HG03045 (cell line): ENCODE measurements around the gene BCL2.
"Not testable (repeated sequence)": the region's sequence is repeated elsewhere in the genome, so short reads cannot be mapped to it uniquely, and the experiment has no call there.

Experiments used
- ATAC-seq: cut with Tn5 transposase; IDR thresholded peaks from one replicate; pipeline ENCODE4 v1.9.1; 2021; ENCODE audit warnings: mild to moderate bottlenecking, moderate library complexity; ENCODE audit not compliant: unreplicated experiment

The BCL2 gene

GRCh38 chr18:63237881-63238692 is 81.5 kb downstream of the BCL2 start:
- ATAC-seq, result no peak

GRCh38 chr18:63236921-63237846 is 82.4 kb downstream of the BCL2 start:
- ATAC-seq, result no peak

- no peak for ATAC-seq
Measured at GRCh38 chr18:63236406-63236805, 83.2 kb downstream of the BCL2 start.

- not testable (repeated sequence) for ATAC-seq
Measured at GRCh38 chr18:63235920-63236319, 83.6 kb downstream of the BCL2 start.

- no peak for ATAC-seq
Measured at GRCh38 chr18:63234841-63235240, 84.7 kb downstream of the BCL2 start.

GRCh38 chr18:63234432-63234831 is 85.1 kb downstream of the BCL2 start:
- no peak for ATAC-seq

GRCh38 chr18:63233334-63233733 is 86.2 kb downstream of the BCL2 start:
- no peak for ATAC-seq

- ATAC-seq, result no peak
Measured at GRCh38 chr18:63232826-63233225, 86.7 kb downstream of the BCL2 start.

GRCh38 chr18:63229971-63230370 is 89.6 kb downstream of the BCL2 start:
- no peak for ATAC-seq

GRCh38 chr18:63225434-63225833 is 94.1 kb downstream of the BCL2 start:
- ATAC-seq, result no peak

- peak; percentile 46 for ATAC-seq
Measured at GRCh38 chr18:63224630-63225029, 94.9 kb downstream of the BCL2 start.

- ATAC-seq, result no peak
Measured at GRCh38 chr18:63223837-63224236, 95.7 kb downstream of the BCL2 start.

- no peak for ATAC-seq
Measured at GRCh38 chr18:63220903-63221302, 98.7 kb downstream of the BCL2 start.

- ATAC-seq, result no peak
Measured at GRCh38 chr18:63218472-63218871, 101.1 kb downstream of the BCL2 start.

GRCh38 chr18:63216516-63217311 is 102.9 kb downstream of the BCL2 start:
- no peak for ATAC-seq

GRCh38 chr18:63213936-63214671 is 105.5 kb downstream of the BCL2 start:
- no peak for ATAC-seq

GRCh38 chr18:63213331-63213900 is 106.2 kb downstream of the BCL2 start:
- no peak for ATAC-seq

- ATAC-seq, result no peak
Measured at GRCh38 chr18:63210521-63210920, 109.0 kb downstream of the BCL2 start.

GRCh38 chr18:63208676-63209075 is 110.9 kb downstream of the BCL2 start:
- no peak for ATAC-seq

GRCh38 chr18:63207835-63208234 is 111.7 kb downstream of the BCL2 start:
- ATAC-seq, result no peak
